CD4-positive, alpha-beta T cell treated with Interleukin-2 at 100 ng/mL for 4 hours (primary cell): Measurements from ENCODE around the gene FBLN7.
A peak's percentile ranks its signal among the peaks of the same experiment; 100 is the strongest.
"Not testable (repeated sequence)": the region's sequence is repeated elsewhere in the genome, so short reads cannot be mapped to it uniquely, and the experiment has no call there.

Experiments
- DNase-seq: peaks from one replicate; pipeline ENCODE4 v3.0.0-alpha.2; 2020; ENCODE audit warnings: low spot score

FBLN7 gene

DNA sequence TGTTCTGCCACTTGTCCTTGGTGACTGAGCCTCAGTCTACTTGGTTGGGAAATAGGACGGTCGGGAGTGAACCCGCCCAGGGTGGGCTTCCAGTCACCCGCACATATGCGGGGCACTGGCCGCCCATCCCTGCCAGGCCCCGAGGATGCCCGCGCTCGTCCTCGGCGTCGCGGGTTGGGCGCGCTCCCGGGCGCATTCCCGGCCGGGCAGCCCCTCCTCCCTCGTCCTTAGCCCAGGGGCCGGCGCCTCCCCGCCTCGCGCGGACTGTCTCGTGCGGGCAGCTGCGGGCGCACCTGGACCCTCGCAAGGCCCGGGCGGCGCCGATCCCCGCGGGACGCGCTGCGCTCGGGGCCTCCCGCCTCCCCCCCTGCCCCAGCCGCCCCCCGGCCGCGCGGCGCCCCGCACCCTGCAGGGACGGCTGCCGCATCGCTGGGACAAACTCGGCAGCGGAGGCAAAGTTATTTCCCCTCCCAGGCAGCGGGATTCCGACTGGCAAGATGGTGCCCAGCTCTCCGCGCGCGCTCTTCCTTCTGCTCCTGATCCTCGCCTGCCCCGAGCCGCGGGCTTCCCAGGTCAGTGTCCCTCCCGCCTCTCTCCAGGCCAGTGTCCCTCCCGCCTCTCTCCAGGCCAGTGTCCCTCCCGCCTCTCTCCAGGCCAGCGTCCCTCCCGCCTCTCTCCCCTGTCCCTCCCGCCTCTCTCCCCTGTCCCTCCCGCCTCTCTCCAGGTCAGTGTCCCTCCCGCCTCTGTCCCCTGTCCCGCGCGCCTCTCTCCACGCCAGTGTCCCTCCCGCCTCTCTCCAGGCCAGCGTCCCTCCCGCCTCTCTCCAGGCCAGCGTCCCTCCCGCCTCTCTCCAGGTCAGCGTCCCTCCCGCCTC, at the start of gene FBLN7:
TSS of gene FBLN7 (plus strand) at position 227 of the 874 bp plus-strand sequence. CDS start at position 498, 271 bp downstream.
- no peak for DNase-seq

- no peak for DNase-seq
Measured at GRCh38 chr2:112089375-112089774, 48.8 kb upstream of the FBLN7 start.

DNA sequence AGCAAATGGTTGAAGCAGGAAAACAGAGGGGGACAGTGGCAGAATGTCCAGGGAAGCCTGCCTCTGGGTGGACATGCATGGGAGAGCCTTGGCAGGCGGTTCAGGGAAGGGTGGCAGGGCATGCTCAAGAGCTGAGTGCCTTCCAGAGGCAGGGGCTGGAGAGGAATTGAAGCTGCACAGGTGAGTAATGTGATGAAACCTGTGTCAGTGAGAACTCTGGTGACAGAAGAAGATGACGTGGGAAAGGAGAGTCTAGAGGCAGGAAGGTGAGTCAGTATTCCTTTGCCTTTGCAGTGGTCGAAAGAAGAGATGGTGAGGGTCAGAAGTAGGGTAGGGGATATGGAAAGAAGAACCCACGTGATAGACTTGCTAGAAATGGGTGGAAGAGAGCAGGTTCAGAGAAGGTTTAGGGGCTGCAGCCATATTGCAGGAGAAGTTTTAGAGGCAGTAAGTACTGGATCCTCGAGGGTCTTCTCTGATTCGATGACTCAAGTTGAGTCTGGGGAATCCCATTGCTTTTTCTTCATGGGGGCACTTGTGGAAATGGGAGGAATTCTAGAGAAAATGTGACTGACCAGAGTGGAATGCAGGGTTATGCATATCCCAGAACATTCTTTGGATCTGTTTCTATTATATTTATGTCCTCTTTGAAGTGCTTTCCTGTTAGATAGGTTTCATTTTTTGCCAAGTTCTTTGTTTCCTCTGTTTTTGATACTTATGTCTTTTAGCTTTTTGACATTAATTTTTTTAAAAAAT, 45.7 kb upstream of the FBLN7 start:
- DNase-seq, result no peak

GRCh38 chr2:112093216-112093615, 45.0 kb upstream of the FBLN7 start:
- DNase-seq, result no peak

DNA sequence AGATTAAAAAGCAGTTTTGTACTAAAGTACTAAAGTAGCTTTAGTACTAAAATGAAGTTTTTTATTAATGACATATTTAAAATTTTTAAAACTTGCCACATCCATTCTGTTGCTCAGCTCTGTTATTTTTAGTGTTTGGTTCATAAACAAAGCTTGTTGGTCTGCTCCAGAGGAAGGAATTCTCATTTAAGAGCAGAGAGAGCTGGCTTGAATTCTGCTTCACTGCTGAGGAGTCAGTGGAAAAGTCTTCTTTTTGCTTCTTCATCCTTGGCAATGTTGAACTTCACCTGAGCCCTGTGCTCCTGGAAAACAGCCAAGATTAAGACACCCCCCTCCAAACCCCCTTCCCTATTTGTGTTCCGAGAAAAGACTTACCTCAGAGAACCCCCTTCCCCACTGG, 42.5 kb upstream of the FBLN7 start:
- DNase-seq, result no peak

DNA sequence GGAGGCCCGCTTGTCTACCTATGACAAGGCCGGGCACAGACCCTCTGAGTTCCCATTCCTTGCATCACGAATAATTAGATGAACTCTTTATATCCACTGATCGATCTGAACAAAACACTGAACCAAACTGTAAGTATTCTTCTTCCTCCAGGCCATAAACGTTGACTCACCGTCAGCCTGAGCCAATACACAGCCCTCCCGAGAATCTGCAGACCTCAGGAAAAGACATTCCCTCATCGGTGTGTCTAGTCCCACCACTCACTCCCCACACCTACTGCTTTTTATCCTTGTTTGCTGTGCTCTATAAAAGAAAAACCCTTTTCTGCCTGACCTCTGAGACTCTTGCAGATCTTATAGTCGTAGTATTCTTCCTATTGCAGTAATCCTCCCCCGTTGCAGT, 42.1 kb upstream of the FBLN7 start:
- DNase-seq, result no peak

DNA sequence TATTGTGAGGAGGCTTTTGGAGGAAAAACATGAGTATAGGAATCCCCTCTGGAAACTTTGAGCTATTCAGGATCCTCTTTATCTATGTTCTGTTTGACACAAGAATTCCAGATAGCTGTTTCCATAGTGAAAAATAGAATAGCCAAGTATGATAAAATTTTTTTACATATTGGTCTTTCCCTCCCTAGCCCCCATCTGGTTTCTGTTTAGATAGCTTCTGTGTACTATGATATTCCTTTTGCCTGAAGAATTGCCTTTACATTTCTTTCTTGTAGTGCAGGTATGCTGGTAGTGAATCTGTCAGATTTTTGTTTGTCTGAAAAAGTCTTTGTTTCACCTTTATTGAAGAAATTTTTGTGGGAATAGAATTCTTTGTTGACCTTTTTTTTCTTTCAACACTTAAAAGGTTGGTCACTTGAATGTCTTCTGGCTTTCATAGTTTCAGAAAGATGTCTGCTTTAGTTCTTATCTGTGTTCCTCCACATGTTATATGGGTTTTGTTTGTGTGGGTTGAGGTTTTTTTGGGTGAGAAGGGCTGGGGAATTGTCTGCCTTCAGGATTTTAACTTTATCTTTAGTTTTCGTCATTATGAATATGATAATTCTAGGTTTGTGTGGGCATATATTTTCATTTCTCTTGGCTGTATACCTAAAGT, 29.9 kb upstream of the FBLN7 start:
- DNase-seq, result no peak

DNA sequence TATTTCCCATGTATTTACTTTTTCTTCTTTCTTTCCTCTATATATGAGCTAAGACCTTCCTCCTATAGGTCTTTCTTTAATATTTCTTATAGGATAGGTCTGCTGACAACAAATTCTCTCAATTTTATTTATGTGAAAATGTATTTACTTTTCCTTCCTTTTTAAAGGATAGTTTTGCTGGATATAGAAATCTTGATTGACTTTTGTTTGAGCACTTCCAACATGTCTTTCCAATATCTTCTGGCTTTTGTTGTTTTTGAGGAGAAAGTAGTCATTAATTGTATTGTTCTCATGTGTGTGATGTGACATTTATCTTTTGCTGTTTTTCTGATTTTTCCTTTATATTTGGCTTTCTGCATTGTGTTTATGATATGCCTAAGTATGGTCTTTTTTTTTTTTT, 28.9 kb upstream of the FBLN7 start:
- DNase-seq, result no peak

- DNase-seq, result no peak
Measured at GRCh38 chr2:112110966-112111365, 27.2 kb upstream of the FBLN7 start.

- DNase-seq, result not testable (repeated sequence)
Measured at GRCh38 chr2:112113354-112113753, 24.8 kb upstream of the FBLN7 start.

DNA sequence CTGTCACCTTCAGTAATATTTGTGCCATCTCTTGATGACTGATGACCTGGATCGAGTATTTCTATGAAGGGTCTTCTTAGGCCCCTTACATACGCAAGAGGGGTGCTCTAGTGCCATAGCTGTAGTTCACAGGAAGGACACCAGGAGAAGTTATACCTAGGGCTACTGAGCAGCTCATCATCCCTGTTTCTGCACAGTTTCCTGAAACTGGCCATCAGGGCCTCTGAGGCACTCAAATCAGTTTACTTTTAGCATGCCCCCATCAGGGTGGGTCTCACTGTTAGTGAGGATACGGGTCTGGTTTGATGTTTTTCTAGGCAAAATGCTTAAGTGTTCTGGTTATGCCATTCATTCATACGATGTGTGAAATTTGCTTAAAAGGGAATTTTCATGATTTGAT, 20.0 kb upstream of the FBLN7 start:
- DNase-seq, result no peak

DNA sequence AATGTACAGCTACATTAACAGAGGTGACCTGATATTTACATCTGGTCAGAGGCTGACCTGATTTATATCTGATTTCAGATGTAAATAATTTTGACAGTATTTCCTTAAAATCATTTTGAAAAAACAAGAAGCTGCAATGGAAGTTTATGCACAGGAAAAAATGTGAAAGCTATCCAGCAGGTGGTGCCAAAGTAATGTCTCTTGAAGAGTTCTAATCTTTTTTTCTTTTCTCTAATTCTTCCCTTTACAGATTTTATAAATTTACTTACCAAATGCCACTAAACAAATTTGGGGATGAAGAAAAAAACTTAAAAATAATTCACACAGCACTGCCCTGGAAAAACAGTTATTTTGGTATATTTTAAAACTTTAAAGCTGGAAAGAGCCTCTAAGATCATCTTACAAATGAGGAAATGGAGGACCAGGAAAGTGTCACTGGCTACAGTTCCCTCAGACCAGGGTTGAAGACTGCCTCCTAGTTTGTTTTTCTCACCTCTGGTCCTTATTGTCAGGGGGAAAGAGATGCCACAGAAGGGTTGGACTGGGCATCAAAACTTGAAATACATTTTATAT, 16.4 kb upstream of the FBLN7 start:
- peak; percentile 59 for DNase-seq

DNA sequence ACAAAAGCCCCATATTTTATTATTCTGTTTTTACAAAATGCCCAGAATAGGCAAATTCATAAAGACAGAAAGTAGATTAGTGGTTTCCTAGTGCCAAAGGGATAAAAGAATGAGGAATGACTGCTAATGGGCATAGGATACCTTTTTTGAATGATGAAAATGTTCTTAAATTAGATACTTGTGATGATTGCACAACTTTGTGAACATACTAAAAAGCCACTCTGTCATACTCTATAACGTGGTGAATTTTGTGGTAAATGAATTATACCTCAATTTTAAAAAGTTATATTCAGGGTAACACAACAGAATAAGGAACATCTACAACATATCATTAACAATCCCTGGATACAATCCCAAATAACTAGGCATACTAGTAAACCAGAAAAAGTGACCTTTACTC, 9.1 kb upstream of the FBLN7 start:
- DNase-seq, result no peak

GRCh38 chr2:112133344-112133743, 4.8 kb upstream of the FBLN7 start:
- no peak for DNase-seq

DNA sequence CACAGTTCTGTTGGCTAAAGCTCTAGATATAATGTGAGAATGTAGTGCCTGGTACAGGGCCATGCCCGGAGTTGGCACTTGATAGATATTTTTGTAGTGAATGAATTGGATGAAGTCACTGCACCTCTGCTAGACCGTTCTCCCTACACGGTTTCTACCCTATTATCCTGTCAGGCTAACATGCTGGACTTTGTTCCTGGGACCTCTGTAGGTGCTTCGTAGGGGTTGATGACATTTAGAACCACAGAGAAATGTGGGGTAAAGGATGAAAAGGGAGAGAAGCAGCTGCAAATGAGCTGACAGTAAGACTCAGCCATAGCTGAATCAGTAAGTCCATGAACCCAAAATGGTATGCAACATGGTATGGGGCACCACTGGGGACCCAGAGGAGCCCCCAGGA, 4.1 kb upstream of the FBLN7 start:
- DNase-seq, result no peak

DNA sequence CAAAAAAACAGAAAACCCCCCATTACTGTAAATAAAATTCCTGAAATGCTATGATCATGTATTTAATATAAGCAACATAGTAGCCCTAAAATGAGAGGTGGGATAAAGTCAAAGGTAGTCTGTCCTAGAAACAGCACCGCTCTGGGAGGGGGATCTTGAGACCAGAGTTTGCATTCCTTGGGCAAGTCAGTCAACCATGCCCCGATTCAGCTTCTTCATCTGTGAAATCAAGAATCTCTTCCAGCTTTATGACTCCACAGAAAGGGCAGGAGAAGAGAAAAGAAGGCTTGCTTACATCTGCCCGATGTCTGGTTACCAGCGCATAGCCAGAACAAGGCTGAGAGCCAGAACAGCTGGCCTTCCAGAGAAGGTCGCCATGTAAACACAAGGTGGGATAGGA, 2.1 kb upstream of the FBLN7 start:
- no peak for DNase-seq

- peak; percentile 15 for DNase-seq
Measured at GRCh38 chr2:112137516-112138158, 548 bp upstream of the FBLN7 start.

- DNase-seq, result not testable (repeated sequence)
Measured at GRCh38 chr2:112139033-112139614, 939 bp downstream of the FBLN7 start.

GRCh38 chr2:112139661-112140204, 1.5 kb downstream of the FBLN7 start:
- not testable (repeated sequence) for DNase-seq

GRCh38 chr2:112140205-112140802, 2.1 kb downstream of the FBLN7 start:
- no peak for DNase-seq
